Measurements from ENCODE around the gene FOXN1. TPM values are rescaled to one million over a fixed set of nuclear protein-coding genes. Genes with fewer than 3 reads are reported as not detected.

FOXN1 gene
- total RNA-seq, 3 donors from 2014 or later: 0.29 TPM; not detected in 2

GRCh38 chr17:28487881-28488532 is 18.1 kb upstream of the FOXN1 start:
- Histone ChIP-seq H3K4me3 (no peak overlapping the region), H3K9me3 (no peaks in the 10 kb centered on the region), H3K27ac (no peak overlapping the region), H3K36me3 (no peaks in the 10 kb centered on the region), H3K27me3 (no peaks in the 10 kb centered on the region), H3K4me1 (no peaks in the 10 kb centered on the region)
- TF ChIP-seq CTCF (IDR thresholded peaks at IDR 0.05): no peak
- no peak for TF ChIP-seq POLR2AphosphoS5 (IDR thresholded peaks at IDR 0.05)
- intact Hi-C loops (cut with DNase I; ENCODE audit: low total_unique reads): no loop called here
- no peak for DNase-seq (ENCODE audit: low spot score in 2 of 2)

- intact Hi-C loops (cut with DNase I; ENCODE audit: low total_unique reads): no loop called here
- Histone ChIP-seq H3K4me3 (no peak overlapping the region), H3K27ac (no peak overlapping the region), H3K27me3 (no peaks in the 10 kb centered on the region), H3K4me1 (no peaks in the 10 kb centered on the region), H3K36me3 (no peaks in the 10 kb centered on the region), H3K9me3 (no peaks in the 10 kb centered on the region)
- no peak for DNase-seq (ENCODE audit: low spot score in 2 of 2)
- no peak for TF ChIP-seq POLR2A (IDR thresholded peaks at IDR 0.05)
- TF ChIP-seq POLR2AphosphoS5 (IDR thresholded peaks at IDR 0.05): no peak
- no peak for TF ChIP-seq CTCF (IDR thresholded peaks at IDR 0.05)
These were observed 17.4 kb upstream of the FOXN1 start for GRCh38 chr17:28488533-28489276.

- TF ChIP-seq POLR2A (IDR thresholded peaks at IDR 0.05): no peak
- TF ChIP-seq CTCF (IDR thresholded peaks at IDR 0.05): no peak
- no peak for TF ChIP-seq POLR2AphosphoS5 (IDR thresholded peaks at IDR 0.05)
- H3K9me3 ChIP-seq: no peaks in the 10 kb centered on the region
- H3K27ac ChIP-seq: no peak overlapping the region
- intact Hi-C loops (cut with DNase I; ENCODE audit: low total_unique reads): no loop called here
- H3K4me1 ChIP-seq: no peaks in the 10 kb centered on the region
- DNase-seq (ENCODE audit: low spot score in 2 of 2): no peak
- no peak overlapping the region for H3K4me3 ChIP-seq
- H3K36me3 ChIP-seq: no peaks in the 10 kb centered on the region
- H3K27me3 ChIP-seq: no peaks in the 10 kb centered on the region
These were observed 14.9 kb upstream of the FOXN1 start for GRCh38 chr17:28491286-28491685.

GRCh38 chr17:28491860-28492259 is 14.3 kb upstream of the FOXN1 start:
- Histone ChIP-seq H3K4me1 (no peaks in the 10 kb centered on the region), H3K27me3 (no peaks in the 10 kb centered on the region), H3K36me3 (no peaks in the 10 kb centered on the region), H3K9me3 (no peaks in the 10 kb centered on the region), H3K4me3 (no peak overlapping the region), H3K27ac (peak overlapping the region in 1 of 2 donors; percentile 38)
- DNase-seq (ENCODE audit: low spot score in 2 of 2): no peak
- TF ChIP-seq POLR2AphosphoS5 (IDR thresholded peaks at IDR 0.05) (no peak), POLR2A (IDR thresholded peaks at IDR 0.05) (no peak), CTCF (IDR thresholded peaks at IDR 0.05) (no peak)
- intact Hi-C loops (cut with DNase I; ENCODE audit: low total_unique reads): no loop called here
